Measurements from ENCODE around the gene SAP25. TPM values are rescaled to one million over a fixed set of nuclear protein-coding genes. Genes with fewer than 3 reads are reported as not detected.

Gene SAP25
- total RNA-seq, 4 donors from 2014 or later = 1.5 to 6.2 TPM; not detected in 2

- WGBS, 2 donors = 16 to 31% methylated on average over 3 to 7 of the region's 10 CpGs
- Histone ChIP-seq H3K4me3 (replicated peaks in 1 of 3) (peak overlapping the region in 2 of 3 donors; percentile 48 to 54), H3K27ac (peak overlapping the region; percentile 39 to 71 (median 70)), H3K4me1 (peaks cover 7% of the 10 kb centered on the region in 2 donors), H3K9me3 (no peaks in the 10 kb centered on the region), H3K36me3 (no peaks in the 10 kb centered on the region), H3K27me3 (no peaks in the 10 kb centered on the region)
- DNase-seq = no peak
- TF ChIP-seq CTCF (IDR thresholded peaks at IDR 0.05) (no peak), POLR2A (IDR thresholded peaks at IDR 0.05) (no peak)
- intact Hi-C loops (cut with DNase I) = no loop called here
These were observed 30.0 kb upstream of the SAP25 start for GRCh38 chr7:100603726-100604027.

GRCh38 chr7:100602889-100603725, 29.4 kb upstream of the SAP25 start:
- peak; percentile 51 to 54 for DNase-seq
- H3K36me3 ChIP-seq = no peaks in the 10 kb centered on the region
- peaks cover 7% of the 10 kb centered on the region in 2 donors for H3K4me1 ChIP-seq
- intact Hi-C loops (cut with DNase I) = no loop called here
- H3K9me3 ChIP-seq = no peaks in the 10 kb centered on the region
- TF ChIP-seq CTCF (IDR thresholded peaks at IDR 0.05) (no peak), POLR2A (IDR thresholded peaks at IDR 0.05) (no peak)
- peak overlapping the region; percentile 39 to 71 (median 70) for H3K27ac ChIP-seq
- 51 to 58% methylated on average over 15 to 21 of the region's 21 CpGs for WGBS, 2 donors
- H3K27me3 ChIP-seq = no peaks in the 10 kb centered on the region
- H3K4me3 ChIP-seq (replicated peaks in 1 of 3) = peak overlapping the region in 1 of 3 donors; percentile 54

GRCh38 chr7:100600730-100601038, 27.0 kb upstream of the SAP25 start:
- TF ChIP-seq POLR2A (IDR thresholded peaks at IDR 0.05) (no peak), CTCF (IDR thresholded peaks at IDR 0.05) (no peak)
- peaks cover 7% of the 10 kb centered on the region in 2 donors for H3K4me1 ChIP-seq
- H3K36me3 ChIP-seq = no peaks in the 10 kb centered on the region
- no peak overlapping the region for H3K4me3 ChIP-seq (replicated peaks in 1 of 3)
- no peak overlapping the region for H3K27ac ChIP-seq
- intact Hi-C loops (cut with DNase I) = no loop called here
- H3K27me3 ChIP-seq = no peaks in the 10 kb centered on the region
- DNase-seq = no peak
- H3K9me3 ChIP-seq = no peaks in the 10 kb centered on the region
- WGBS, 2 donors = 79 to 81% methylated on average over 9 of the region's 9 CpGs

GRCh38 chr7:100599911-100600729, 26.4 kb upstream of the SAP25 start:
- Histone ChIP-seq H3K36me3 (no peaks in the 10 kb centered on the region), H3K4me3 (replicated peaks in 1 of 3) (no peak overlapping the region), H3K27ac (no peak overlapping the region), H3K27me3 (no peaks in the 10 kb centered on the region), H3K9me3 (no peaks in the 10 kb centered on the region), H3K4me1 (peaks cover 4% of the 10 kb centered on the region in 2 donors)
- WGBS, 2 donors = 75 to 79% methylated on average over 16 to 18 of the region's 18 CpGs
- TF ChIP-seq POLR2A (IDR thresholded peaks at IDR 0.05) (no peak), CTCF (IDR thresholded peaks at IDR 0.05) (no peak)
- intact Hi-C loops (cut with DNase I) = no loop called here
- DNase-seq = no peak

GRCh38 chr7:100598425-100598824, 24.7 kb upstream of the SAP25 start:
- Histone ChIP-seq H3K27me3 (no peaks in the 10 kb centered on the region), H3K4me3 (replicated peaks in 1 of 3) (no peak overlapping the region), H3K36me3 (no peaks in the 10 kb centered on the region), H3K4me1 (no peaks in the 10 kb centered on the region), H3K27ac (no peak overlapping the region), H3K9me3 (no peaks in the 10 kb centered on the region)
- intact Hi-C loops (cut with DNase I) = no loop called here
- 86 to 93% methylated on average over 4 of the region's 4 CpGs for WGBS, 2 donors
- no peak for DNase-seq
- TF ChIP-seq POLR2A (IDR thresholded peaks at IDR 0.05) (no peak), CTCF (IDR thresholded peaks at IDR 0.05) (no peak)
